NCI-H1105 (cell line): ENCODE results near the gene SLC25A18.
"Not testable (repeated sequence)": the region's sequence is repeated elsewhere in the genome, so short reads cannot be mapped to it uniquely, and the experiment has no call there.

ENCODE experiments used
- DNase-seq: peaks from one replicate; lab custom pipeline; 2025; lab: John Stamatoyannopoulos, UW

The SLC25A18 gene

DNA sequence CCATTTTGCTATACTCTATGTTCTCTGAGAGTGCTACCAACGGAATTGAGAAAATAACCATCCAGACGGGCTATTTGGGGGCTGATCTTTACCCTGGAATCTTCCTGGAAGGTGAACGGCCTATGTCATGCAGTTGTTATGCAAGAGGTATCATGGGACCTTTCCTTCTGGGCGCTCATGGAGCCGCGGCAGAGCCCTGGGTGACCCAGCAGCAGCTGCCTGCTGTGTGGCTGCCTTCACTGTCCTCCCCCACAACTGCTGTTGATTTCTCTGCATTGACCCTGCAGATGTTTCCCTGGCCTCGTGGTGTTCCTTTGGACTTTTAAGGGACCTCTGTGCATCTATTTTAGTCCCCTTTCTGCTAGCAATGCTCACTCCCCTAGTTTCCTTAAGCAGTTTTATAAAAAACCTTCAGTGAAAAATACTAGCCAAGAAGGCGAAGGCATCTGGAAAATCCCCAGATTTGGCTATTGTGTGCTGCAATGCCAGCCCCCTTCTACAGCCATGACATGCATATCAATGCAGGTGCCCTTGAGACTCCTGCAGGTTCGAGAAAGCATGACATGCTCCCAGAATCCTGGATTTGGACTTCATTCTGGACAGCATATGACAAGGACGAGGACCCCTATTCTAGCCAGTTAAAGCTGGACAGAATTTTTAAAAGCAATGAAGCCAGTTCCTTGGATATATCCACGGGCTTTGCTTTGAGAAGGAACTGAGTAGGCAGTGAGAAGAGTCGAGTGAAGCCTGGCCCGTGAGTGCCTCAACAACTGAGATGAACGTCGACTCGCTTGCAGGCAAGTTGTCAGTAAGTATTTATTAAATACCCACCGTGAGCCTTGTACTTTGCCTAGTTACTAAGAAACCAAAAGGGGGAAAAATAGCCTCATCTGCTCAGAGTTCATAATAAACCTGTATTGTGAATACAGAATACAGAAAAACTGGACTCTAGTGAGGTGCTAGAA lies at the start of gene SLC25A18:
Gene SLC25A18, plus strand, starts transcription at position 593 of the 965 bp plus-strand sequence. CDS start 16,447 bp downstream, outside the sequence.
- no peak for DNase-seq

DNA sequence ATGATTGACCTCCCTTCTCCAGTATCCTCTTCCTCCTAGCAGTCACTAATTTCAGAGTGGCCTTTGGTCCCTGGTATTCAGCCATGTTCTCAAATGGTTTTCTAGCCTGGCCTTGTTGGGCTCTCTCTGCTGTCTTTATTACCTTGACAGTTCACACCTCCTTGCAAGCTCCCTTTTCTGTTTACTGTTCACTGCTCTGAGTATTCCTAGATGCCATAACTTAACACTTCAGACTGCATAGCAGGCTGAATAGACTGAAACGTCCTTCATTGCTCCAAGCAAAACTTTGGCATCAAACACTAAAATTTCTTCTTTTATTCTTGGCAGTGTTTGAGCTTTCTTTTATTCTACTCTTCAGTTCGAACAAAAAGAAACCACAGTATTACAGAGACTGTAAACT lies 49.7 kb upstream of the SLC25A18 start:
- no peak for DNase-seq

- no peak for DNase-seq
Measured at GRCh38 chr22:17514084-17514483, 49.2 kb upstream of the SLC25A18 start.

DNA sequence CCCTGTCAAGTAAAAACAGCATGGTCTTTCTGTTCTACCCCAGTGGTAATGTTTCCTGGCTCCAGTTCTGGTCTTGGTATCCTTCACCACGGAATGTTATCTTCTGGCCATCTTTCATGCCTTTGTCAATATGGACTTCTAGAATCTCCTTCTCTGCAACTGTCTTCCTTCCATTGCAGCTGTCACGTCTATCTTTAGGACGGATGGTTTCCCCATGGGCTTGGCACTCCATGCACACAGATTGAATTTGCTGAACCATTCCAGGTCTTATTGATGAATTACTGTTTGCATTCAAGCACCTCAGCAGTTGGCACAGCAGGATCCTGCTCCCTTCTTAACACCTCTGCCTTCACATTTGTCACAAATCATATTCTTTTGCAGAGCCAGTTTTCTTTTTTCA lies 44.9 kb upstream of the SLC25A18 start:
- no peak for DNase-seq

DNA sequence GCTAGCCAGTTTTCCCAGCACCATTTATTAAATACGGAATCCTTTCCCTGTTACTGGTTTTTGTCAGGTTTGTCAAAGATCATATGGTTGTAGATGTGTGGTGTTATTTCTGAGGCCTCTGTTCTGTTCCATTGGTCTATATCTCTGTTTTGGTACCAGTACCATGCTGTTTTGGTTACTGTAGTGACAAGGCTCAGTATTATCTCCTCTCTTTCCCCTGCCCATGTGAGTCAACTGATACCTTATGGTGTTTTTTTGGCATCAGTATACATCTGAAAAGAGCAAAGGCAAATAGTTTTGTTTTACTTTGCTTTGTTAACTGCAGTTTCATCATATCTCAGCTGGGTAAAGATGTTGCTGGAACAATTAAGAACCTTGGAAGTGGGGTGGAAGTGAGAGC lies 41.3 kb upstream of the SLC25A18 start:
- not testable (repeated sequence) for DNase-seq

GRCh38 chr22:17523925-17524324 lies 39.4 kb upstream of the SLC25A18 start:
- DNase-seq, result no peak

DNA sequence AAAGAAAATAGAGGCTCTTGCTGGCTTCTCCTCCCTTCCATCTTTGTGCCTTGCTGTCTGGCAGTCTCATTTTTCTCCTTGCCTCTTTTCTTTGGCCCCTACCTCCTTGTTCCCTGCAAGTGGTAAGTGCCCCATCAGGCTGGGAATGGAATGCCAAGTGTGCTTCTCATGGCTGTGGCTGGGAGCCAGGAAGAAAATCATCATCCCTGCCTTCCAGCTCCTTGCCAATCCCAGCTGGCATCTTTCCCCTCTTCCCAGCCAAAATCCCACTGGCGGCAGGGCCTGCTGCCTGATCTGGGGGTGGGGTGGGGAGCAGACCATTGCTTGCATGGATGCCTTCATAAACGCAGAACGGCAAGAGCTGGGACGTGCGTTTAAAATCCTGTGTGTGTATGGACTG lies 27.0 kb upstream of the SLC25A18 start:
- no peak for DNase-seq

DNA sequence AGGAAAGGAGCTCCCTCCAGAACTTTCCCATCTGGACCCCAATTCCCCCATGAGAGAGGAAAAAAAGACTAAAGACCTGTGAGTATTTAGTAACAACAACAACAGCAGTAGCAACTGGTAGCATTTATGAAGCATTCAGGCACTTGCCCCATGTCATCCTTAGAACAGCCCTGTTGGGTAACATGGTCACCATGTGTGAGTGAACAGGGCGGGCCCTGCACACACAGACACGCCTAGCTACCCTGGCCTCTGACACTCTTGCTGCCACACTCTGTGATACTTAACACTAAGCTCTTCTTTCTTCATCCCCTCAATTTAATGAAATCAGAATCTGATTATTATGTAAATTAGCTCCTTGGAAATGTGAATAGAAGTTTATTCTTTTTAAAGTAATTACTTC lies 26.1 kb upstream of the SLC25A18 start:
- DNase-seq, result no peak

- DNase-seq, result no peak
Measured at GRCh38 chr22:17540481-17540880, 22.8 kb upstream of the SLC25A18 start.

DNA sequence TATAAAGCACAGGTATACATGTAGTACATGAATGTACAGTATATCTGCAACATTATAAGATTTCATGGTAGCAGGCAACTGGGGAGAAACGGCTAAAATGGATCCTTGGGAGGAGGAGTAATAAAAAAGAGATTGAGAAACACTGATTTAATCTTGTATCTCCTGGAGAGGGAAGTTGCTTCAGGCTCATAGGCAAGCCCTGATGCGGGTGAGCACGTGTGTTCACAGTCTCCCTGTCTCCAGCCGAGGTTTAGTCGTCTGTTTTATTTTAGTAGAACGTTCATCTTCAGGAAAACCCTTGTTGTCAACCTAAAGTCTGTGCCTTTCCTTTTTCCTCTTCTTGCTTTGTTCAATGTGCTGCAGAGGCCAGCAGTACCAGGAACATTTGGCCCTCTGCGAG lies 21.8 kb upstream of the SLC25A18 start:
- no peak for DNase-seq

DNA sequence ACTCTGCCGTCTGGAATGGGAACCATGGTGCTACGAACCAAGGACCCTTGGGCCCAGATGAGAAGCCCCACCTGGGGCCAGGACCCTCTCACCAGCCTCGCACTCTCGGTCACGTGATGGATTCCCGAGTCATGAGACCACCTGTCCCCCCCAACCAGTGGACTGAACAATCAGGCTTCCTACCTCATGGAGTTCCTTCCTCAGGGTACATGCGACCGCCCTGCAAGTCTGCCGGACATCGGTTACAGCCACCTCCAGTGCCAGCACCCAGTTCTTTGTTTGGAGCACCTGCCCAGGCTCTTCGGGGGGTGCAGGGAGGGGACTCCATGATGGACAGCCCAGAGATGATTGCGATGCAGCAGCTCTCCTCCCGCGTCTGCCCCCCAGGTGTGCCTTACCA lies 20.8 kb upstream of the SLC25A18 start:
- no peak for DNase-seq

GRCh38 chr22:17548010-17548755 lies 15.1 kb upstream of the SLC25A18 start:
- DNase-seq, result no peak

GRCh38 chr22:17548756-17549035 lies 14.6 kb upstream of the SLC25A18 start:
- DNase-seq, result no peak

DNA sequence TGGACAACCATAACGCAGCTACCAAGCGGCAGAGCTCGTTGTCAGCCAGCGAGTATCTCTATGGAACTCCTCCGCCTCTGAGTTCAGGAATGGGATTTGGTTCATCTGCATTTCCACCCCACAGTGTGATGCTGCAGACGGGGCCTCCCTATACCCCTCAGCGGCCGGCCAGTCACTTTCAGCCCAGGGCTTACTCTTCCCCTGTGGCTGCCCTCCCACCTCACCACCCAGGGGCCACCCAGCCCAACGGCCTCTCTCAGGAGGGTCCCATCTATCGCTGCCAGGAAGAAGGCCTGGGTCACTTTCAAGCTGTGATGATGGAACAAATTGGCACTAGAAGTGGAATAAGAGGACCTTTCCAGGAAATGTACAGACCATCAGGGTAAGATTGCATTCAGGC lies 14.1 kb upstream of the SLC25A18 start:
- no peak for DNase-seq

DNA sequence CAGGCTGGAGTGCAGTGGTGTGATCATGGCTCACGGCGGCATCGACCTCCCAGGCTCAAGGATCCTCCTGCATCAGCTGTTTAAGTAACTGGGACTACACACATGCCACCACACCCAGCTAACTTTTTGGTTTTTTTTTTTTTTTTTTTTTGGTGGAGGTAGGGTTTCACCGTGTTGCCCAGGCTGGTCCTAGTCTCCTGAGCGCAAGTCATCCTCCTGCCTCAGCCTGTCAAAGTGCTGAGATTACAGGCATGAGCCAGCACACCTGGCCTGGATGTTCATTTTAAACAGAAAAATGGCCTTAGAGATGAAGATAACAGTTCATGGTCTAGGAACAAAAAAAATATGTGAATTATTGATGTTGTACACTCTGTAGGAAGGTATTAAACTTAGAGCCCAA lies 13.6 kb upstream of the SLC25A18 start:
- DNase-seq, result no peak

DNA sequence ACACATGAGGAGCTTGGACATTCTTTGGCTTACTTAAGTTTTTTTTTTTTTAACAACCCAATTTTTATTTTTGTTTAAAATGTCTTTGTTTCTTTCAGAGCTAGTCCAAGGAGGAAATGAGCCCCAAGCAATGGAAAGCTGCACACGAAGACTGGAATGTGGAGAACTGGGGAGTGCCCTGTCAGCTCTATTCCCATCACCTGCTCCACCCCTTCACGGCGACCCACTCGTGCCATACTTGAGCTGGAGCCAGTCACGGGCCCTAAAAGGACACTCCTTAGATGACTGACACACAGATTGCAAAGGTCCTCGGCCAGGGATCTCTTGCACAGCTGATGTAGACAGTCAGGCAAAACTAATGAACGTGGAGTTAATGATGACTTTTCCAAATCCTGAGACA lies 10.6 kb upstream of the SLC25A18 start:
- no peak for DNase-seq

GRCh38 chr22:17554814-17555213 lies 8.5 kb upstream of the SLC25A18 start:
- DNase-seq, result no peak

DNA sequence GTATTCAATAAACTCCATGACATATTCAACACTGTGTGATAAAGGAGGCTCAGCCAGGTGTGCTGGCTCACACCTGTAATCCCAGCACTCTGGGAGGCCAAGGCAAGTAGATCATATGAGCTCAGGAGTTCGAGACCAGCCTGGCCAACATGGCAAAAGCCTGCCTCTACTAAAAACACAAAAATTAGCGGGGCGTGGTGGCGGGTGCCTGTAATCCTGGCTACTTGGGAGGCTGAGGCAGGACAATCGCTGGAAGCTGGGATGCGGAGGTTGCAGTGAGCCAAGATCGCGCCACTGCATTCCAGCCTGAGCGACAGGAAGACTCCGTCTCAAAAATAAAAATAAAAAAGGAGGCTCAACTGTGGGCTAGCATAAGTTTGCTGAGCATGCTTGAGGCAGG lies 4.1 kb upstream of the SLC25A18 start:
- DNase-seq, result no peak

DNA sequence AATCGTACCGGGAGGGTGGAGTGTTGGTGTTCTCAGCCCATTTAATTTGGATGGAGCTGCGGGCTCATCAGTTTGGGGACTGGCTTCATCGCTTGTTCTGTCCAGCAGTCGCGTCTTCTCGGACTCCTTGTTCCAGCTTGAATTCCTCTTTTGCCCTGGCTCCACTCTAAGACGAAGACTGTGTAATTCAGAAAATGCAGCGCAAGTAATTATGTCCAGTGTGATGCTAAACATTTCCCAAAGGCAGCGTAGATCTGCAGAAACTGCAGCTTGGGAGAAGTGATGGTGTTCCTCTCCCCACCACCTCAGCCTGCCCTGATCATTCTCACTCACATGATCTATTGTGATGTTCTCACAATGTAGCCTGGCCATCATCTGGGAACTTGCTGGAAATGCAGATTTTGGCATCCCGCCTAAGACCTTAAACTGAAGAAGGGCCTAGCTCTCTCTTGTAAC lies 666 bp downstream of the SLC25A18 start:
- DNase-seq, result no peak

- DNase-seq, result not testable (repeated sequence)
Measured at GRCh38 chr22:17566016-17566687, 2.9 kb downstream of the SLC25A18 start.

DNA sequence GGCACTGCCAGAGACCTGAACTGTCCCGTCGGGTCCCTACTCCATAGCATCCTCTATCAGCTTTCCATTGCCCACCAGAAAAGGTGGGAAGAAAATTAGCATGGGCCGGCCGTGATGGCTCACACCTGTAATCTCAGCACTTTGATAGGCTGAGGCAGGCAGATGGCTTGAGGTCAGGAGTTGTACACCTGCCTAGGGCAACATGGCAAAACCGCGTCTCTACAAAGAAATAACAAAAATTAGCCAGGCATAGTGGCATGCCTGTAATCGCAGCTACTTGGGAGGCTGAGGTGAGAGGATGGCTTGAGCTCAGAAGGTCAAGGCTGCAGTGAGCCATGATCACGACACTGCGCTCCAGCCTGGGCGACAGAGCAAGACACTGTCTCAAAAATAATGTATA lies 3.5 kb downstream of the SLC25A18 start:
- DNase-seq, result no peak

DNA sequence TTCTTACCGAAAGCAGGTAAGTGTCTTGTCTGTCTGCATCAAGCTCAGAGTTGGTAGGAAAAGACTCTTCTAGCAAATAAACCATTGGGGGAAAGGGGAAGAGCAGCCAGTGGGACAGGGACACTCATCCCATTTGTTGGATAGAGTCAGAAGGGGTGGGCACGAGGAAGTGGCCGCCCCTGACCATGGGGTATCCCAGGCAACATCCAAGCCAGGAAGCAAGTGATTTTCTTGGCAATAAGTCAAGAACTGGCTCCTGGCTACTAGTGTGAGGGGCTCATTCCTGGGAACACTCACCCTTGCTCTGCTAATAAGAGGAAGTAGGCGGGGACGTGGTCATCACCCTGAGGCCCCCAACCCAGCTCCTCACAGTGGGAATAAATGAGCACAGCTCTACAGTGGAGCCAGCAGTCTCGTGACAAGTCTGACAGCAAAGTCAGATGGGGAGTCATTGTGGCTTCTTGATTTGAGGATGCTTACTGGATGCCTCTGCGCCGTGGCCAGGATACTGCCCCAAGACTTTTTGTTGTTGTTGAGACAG lies 6.7 kb downstream of the SLC25A18 start:
- no peak for DNase-seq
